Measurements from ENCODE around the gene DDX54. TPM values are rescaled to one million over a fixed set of nuclear protein-coding genes. Genes with fewer than 3 reads are reported as not detected.

The DDX54 gene
- total RNA-seq, 1 donor from 2014 or later, result 40.5 TPM

DNA sequence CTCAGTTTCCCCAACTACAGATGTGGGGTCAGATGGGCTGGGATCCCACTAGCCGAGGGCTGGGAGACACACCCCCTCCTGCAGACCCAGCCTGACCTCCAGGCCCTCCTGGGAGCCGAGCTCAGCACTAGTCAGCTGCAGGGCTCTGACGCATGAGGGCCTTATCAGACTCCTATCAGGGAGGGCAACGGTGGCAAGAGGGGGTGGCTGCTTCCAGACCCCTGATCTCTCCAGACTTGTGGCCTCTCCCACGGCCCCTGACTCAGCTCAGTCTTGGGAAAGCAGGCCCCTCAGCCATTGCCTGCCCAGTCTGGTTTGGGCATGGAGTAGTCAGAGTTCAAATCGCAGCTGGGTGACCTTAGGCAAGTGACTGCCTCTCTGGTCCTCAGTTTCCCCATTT lies 52.2 kb downstream of the DDX54 start:
- no peak for FAIRE-seq
- H3K4me3 ChIP-seq (ENCODE audit: low read depth, low read length), result no peak overlapping the region

DNA sequence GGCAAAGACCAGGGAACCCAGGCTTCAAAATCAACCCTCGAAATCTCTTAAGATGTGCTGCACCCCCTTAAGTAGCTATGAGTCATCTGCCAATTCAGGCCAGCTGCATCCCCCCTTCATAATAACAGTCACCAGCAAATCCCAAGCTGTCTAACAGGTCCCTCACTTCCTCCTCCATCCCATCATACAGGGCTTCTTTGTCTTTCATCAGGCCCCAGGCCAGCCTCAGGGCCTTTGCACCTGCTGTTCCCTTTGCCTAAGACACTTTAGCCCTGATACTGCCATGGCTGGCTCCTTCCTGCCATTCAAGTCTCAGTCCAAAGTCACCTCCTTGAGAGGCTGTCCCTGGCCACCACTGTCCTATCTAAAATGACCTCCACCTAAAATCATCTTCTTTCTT lies 53.7 kb downstream of the DDX54 start:
- Histone ChIP-seq H3K27me3 (ENCODE audit: control insufficient read depth, insufficient read depth, low read length) (peaks cover 4% of the 10 kb centered on the region), H3K36me3 (ENCODE audit: control insufficient read depth, insufficient read depth, low read length) (no peaks in the 10 kb centered on the region), H3K4me3 (ENCODE audit: low read depth, low read length) (no peak overlapping the region)
- DNase-seq (ENCODE audit: low read depth) (no peak), FAIRE-seq (no peak)
- TF ChIP-seq, protein P1, sequence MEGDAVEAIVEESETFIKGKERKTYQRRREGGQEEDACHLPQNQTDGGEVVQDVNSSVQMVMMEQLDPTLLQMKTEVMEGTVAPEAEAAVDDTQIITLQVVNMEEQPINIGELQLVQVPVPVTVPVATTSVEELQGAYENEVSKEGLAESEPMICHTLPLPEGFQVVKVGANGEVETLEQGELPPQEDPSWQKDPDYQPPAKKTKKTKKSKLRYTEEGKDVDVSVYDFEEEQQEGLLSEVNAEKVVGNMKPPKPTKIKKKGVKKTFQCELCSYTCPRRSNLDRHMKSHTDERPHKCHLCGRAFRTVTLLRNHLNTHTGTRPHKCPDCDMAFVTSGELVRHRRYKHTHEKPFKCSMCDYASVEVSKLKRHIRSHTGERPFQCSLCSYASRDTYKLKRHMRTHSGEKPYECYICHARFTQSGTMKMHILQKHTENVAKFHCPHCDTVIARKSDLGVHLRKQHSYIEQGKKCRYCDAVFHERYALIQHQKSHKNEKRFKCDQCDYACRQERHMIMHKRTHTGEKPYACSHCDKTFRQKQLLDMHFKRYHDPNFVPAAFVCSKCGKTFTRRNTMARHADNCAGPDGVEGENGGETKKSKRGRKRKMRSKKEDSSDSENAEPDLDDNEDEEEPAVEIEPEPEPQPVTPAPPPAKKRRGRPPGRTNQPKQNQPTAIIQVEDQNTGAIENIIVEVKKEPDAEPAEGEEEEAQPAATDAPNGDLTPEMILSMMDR (IDR thresholded peaks at IDR 0.05; ENCODE audit: insufficient read depth, low read length, severe bottlenecking), result no peak

More for the DNA sequence above, 52.2 kb downstream of the DDX54 start:
- Histone ChIP-seq H3K36me3 (ENCODE audit: control insufficient read depth, insufficient read depth, low read length) (no peaks in the 10 kb centered on the region), H3K27me3 (ENCODE audit: control insufficient read depth, insufficient read depth, low read length) (no peaks in the 10 kb centered on the region)
- DNase-seq (ENCODE audit: low read depth), result no peak
- TF ChIP-seq, protein P1 (IDR thresholded peaks at IDR 0.05; ENCODE audit: insufficient read depth, low read length, severe bottlenecking), result no peak

DNA sequence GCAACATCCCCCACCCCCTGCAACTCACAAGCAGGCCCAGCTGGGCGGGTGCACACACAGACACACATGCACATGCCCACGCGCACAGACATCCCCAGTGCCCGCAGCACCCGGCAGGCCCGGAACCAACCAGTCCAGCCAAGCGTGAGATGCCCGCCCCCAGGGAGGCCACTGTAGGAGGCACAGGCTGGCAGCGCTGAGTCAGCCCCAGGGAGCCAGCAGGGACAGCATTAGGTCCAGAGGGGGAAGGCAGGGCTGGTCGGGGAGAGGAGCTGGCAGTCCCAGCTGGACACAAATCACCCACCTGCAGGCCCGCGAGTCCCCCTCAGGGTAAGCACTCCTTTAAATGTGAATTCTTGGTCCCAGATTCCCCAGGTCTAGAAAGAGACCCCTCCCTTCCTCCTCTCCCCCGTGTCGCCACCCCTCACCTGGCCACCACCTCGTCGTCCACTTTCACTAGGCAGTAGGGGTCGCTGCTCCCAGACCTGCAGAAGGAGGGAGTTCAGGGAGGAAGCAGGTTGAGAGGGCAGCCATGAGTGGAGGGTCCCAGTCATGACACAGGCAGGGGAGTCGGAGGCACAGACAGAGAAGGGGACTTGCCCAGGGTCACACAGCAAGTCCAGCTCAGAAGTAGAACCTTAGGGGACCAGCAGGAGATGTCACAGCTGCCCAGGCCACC lies 54.7 kb downstream of the DDX54 start:
- FAIRE-seq, result peak; percentile 50

DNA sequence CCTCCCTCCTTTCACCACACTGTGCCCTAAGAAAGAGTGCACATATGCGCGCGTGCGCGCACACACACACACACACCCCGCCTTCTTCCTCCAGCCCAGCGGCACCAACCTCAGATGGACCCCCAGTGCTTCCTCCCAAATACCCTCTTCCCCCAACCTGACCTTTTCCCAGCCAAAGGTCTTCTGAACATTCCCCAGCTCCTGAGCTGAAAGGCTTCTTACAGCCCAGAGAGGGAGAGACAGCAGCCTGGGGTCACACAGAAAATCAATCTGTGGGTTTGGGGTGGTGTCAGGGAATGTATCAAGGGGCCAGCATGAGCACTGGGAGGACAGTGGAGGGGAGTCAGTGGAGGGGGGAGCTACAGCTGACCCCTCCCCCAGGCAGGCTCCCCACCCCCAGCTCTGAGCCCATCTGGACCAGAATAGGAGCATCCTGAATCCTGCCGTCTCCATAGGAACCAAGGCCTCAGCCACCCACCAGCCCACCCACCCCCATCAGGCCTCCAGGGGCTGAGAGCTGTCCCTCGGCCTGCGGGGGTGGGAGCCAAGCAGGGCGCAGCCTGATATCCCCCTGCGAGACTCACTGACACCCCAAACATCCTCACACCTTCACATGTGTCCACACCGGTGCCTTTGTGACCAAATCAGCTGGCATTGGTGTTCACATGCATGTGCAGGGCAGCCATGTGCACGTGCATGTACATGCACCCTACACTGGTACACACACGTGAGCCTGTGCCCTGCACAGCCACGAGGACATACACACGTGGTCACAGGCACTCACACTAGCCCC lies 55.4 kb downstream of the DDX54 start:
- TF ChIP-seq, protein P1 (IDR thresholded peaks at IDR 0.05; ENCODE audit: insufficient read depth, low read length, severe bottlenecking), result no peak
- Histone ChIP-seq H3K27me3 (ENCODE audit: control insufficient read depth, insufficient read depth, low read length) (peaks cover 4% of the 10 kb centered on the region), H3K4me3 (ENCODE audit: low read depth, low read length) (no peak overlapping the region), H3K36me3 (ENCODE audit: control insufficient read depth, insufficient read depth, low read length) (no peaks in the 10 kb centered on the region)
- FAIRE-seq, result no peak
- no peak for DNase-seq (ENCODE audit: low read depth)

More for the DNA sequence above, 54.7 kb downstream of the DDX54 start:
- DNase-seq (ENCODE audit: low read depth), result no peak
- no peak overlapping the region for H3K4me3 ChIP-seq (ENCODE audit: low read depth, low read length)
- TF ChIP-seq, protein P1 (IDR thresholded peaks at IDR 0.05; ENCODE audit: insufficient read depth, low read length, severe bottlenecking), result no peak
- no peaks in the 10 kb centered on the region for H3K36me3 ChIP-seq (ENCODE audit: control insufficient read depth, insufficient read depth, low read length)
- peaks cover 4% of the 10 kb centered on the region for H3K27me3 ChIP-seq (ENCODE audit: control insufficient read depth, insufficient read depth, low read length)

DNA sequence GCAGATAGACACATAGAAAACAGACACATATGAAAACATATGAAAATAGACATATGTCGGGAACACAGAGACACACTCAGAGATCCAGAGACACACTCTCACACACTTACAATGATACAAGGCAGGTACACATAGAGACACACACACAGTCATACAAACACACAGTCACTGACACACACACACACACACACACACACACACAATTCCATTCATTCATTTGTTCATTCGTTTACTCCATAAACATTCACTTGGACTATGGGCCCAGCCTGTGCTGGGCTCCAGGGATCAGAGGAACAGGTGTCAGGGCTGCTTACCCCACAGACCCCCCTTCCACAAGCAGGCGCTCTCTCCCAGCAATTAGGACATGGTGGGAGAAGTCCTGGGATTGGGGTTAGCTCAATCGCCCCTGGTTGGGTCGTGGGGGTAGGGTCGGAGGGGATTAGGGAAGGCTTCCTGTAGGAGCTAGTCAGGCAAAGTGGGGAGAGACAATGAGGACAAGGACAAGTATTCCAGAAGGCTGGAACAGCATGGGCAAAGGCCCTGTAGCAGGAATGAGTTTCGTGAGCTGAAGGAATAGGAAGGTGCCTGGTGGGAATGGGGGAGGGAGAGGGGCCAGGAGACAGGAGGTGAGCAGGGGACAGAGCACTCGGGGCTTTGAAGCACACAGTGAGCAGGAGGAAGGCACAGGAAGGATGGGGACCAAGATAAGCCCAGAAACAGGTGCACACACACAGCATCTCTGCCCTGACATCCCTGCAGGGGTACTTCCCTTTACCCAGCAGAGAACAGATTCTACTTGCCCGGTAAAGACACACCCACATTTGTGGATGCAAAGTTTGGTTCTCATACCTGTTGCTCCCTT lies 56.2 kb downstream of the DDX54 start:
- FAIRE-seq (peak; percentile 7), DNase-seq (ENCODE audit: low read depth) (no peak)
- H3K36me3 ChIP-seq (ENCODE audit: control insufficient read depth, insufficient read depth, low read length), result no peaks in the 10 kb centered on the region
- TF ChIP-seq, protein P1 (IDR thresholded peaks at IDR 0.05; ENCODE audit: insufficient read depth, low read length, severe bottlenecking), result no peak
- H3K4me3 ChIP-seq (ENCODE audit: low read depth, low read length), result no peak overlapping the region
- peaks cover 4% of the 10 kb centered on the region for H3K27me3 ChIP-seq (ENCODE audit: control insufficient read depth, insufficient read depth, low read length)

Data from bronchial epithelial cell (primary cell).